Keratinocyte (primary cell): ENCODE measurements around the gene KIAA0040. TPM values are rescaled to one million over a fixed set of nuclear protein-coding genes. Genes with fewer than 3 reads are reported as not detected.

Experiments
- DNase-seq: peaks from one replicate; pipeline ENCODE4 v3.0.0-alpha.2; 2011; ENCODE audit warnings: low read depth, missing footprints, low spot score
- FAIRE-seq: peaks from 2 replicates; lab custom pipeline; 2011; peaks lifted over from hg19 to GRCh38; lab: Jason Lieb, UNC
- H2AFZ ChIP-seq: 2 replicates; pipeline ENCODE4 v1.6.0; 2012; ENCODE audit warnings: low read length, control low read depth, inconsistent platforms; ENCODE audit not compliant: control insufficient read depth
- H3K27ac ChIP-seq: 2 replicates; pipeline ENCODE4 v1.5.1; 2011; ENCODE audit warnings: low read length; ENCODE audit not compliant: control insufficient read depth, insufficient read depth
- H3K27me3 ChIP-seq: 3 replicates; pipeline ENCODE4 v1.6.0; 2011; ENCODE audit warnings: low read length; ENCODE audit not compliant: control insufficient read depth, insufficient read depth; ENCODE audit errors: extremely low read depth
- H3K36me3 ChIP-seq, 2 experiments: 2 replicates in 1 of 2; 3 replicates in 1 of 2; pipeline ENCODE4 v1.5.1; 2011; ENCODE audit warnings: low read length in 2 of 2, mild to moderate bottlenecking in 1 of 2; ENCODE audit not compliant: control insufficient read depth in 2 of 2, insufficient read depth in 2 of 2; ENCODE audit errors: extremely low read depth in 1 of 2
- H3K4me1 ChIP-seq: 3 replicates; pipeline ENCODE4 v1.5.1; 2011; ENCODE audit warnings: low read length; ENCODE audit not compliant: control insufficient read depth, insufficient read depth; ENCODE audit errors: extremely low read depth
- H3K4me2 ChIP-seq: 3 replicates; pipeline ENCODE4 v1.6.0; 2011; ENCODE audit warnings: low read depth, low read length; ENCODE audit not compliant: control insufficient read depth, insufficient read depth; ENCODE audit errors: extremely low read depth
- H3K4me3 ChIP-seq, 3 experiments: fragments of 200-600 bp in 1 of 3; sonication (generic) in 1 of 3; 2 replicates in 2 of 3; 3 replicates in 1 of 3; pipeline ENCODE4 v1.5.1; 2011 to 2016; ENCODE audit warnings: low read length in 3 of 3, mild to moderate bottlenecking in 3 of 3, control low read depth in 2 of 3, inconsistent platforms in 1 of 3, low read depth in 1 of 3, mixed read lengths in 1 of 3, mixed run types in 1 of 3, moderate library complexity in 1 of 3; ENCODE audit not compliant: control insufficient read depth in 2 of 3, insufficient read depth in 2 of 3; ENCODE audit errors: extremely low read depth in 1 of 3
- H3K79me2 ChIP-seq: 2 replicates; pipeline ENCODE4 v1.6.0; 2012; ENCODE audit warnings: low read length; ENCODE audit not compliant: control insufficient read depth, insufficient read depth
- H3K9ac ChIP-seq: 3 replicates; pipeline ENCODE4 v1.6.0; 2011; ENCODE audit warnings: low read length; ENCODE audit not compliant: control insufficient read depth, insufficient read depth; ENCODE audit errors: extremely low read depth
- H3K9me1 ChIP-seq: 3 replicates; pipeline ENCODE4 v1.6.0; 2011; ENCODE audit warnings: low read length; ENCODE audit not compliant: control insufficient read depth, insufficient read depth; ENCODE audit errors: extremely low read depth
- H3K9me3 ChIP-seq: 2 replicates; pipeline ENCODE4 v1.5.1; 2012; ENCODE audit warnings: low read depth, low read length; ENCODE audit not compliant: control insufficient read depth
- H4K20me1 ChIP-seq: 3 replicates; pipeline ENCODE4 v1.6.0; 2011; ENCODE audit warnings: low read length; ENCODE audit not compliant: control insufficient read depth, insufficient read depth; ENCODE audit errors: extremely low read depth
- CTCF ChIP-seq, 3 experiments: IDR thresholded peaks in 1 of 3; conservative IDR thresholded peaks in 1 of 3; optimal IDR thresholded peaks in 1 of 3; 2 replicates in 2 of 3; 3 replicates in 1 of 3; pipeline versions ENCODE3 to v1.5.1; 2011; ENCODE audit warnings: low read length in 3 of 3, mild to moderate bottlenecking in 3 of 3, moderate library complexity in 2 of 3, control low read depth in 1 of 3, inconsistent platforms in 1 of 3; ENCODE audit not compliant: insufficient read depth in 2 of 3; ENCODE audit errors: extremely low read depth in 1 of 3
- EZH2 ChIP-seq: IDR thresholded peaks from one replicate; pipeline ENCODE4 v1.6.1; 2012; ENCODE audit warnings: inconsistent platforms, mild to moderate bottlenecking, low read length, moderate library complexity
- dilution Hi-C: fragments of 300-500 bp; cut with MboI; formaldehyde crosslinking; loops from one replicate; pipeline ENCODE4 v1.7.0; 2020; ENCODE audit warnings: low sequenced_read_pairs; ENCODE audit not compliant: extremely low pct_ligation_motif_present
- polyA plus RNA-seq, 5 experiments: library from polyadenylated mRNA; depleted of rRNA in 3 of 5; stranded (reverse) in 3 of 5; stranded (forward) in 1 of 5; unstranded in 1 of 5; fragments of >200 nt; gene quantifications; 1 replicate in 1 of 5; 2 replicates in 3 of 5; 3 replicates in 1 of 5; pipeline versions ENCODE4 v1.2.1 to v1.2.3, GENCODE V29; 2011 to 2012; ENCODE audit warnings: missing spikeins in 2 of 5, low read depth in 1 of 5, low replicate concordance in 1 of 5

KIAA0040 gene
- polyA plus RNA-seq, 1 donor (not counting 4 experiments of a cell fraction or from before 2014, with no cell fraction given): 57.9 TPM

GRCh38 chr1:175234639-175235038 is 42.1 kb upstream of the KIAA0040 start:
- Histone ChIP-seq H3K36me3 (no peaks in the 10 kb centered on the region), H3K27ac (no peak overlapping the region), H3K4me3 (no peak overlapping the region), H3K4me1 (peaks cover 6% of the 10 kb centered on the region), H3K4me2 (no peak overlapping the region), H3K9ac (no peak overlapping the region), H3K27me3 (no peaks in the 10 kb centered on the region), H3K79me2 (no peaks in the 10 kb centered on the region), H3K9me3 (no peaks in the 10 kb centered on the region), H2AFZ (peak overlapping the region; percentile 86), H3K9me1 (no peaks in the 10 kb centered on the region), H4K20me1 (no peaks in the 10 kb centered on the region)
- TF ChIP-seq EZH2 (no peak), CTCF (optimal IDR thresholded peaks at IDR 0.05 in 1 of 3, IDR thresholded peaks at IDR 0.05 in 1 of 3, conservative IDR thresholded peaks at IDR 0.05 in 1 of 3; ENCODE audit: extremely low read depth in 1 of 3, insufficient read depth in 2 of 3, low read length in 3 of 3) (no peak)
- FAIRE-seq: peak; percentile 5
- no peak for DNase-seq
- dilution Hi-C loops: no loop called here

- H3K27me3 ChIP-seq: no peaks in the 10 kb centered on the region
- dilution Hi-C loops: no loop called here
- TF ChIP-seq CTCF (optimal IDR thresholded peaks at IDR 0.05 in 1 of 3, IDR thresholded peaks at IDR 0.05 in 1 of 3, conservative IDR thresholded peaks at IDR 0.05 in 1 of 3; ENCODE audit: extremely low read depth in 1 of 3, insufficient read depth in 2 of 3, low read length in 3 of 3) (no peak), EZH2 (no peak)
- H4K20me1 ChIP-seq: no peaks in the 10 kb centered on the region
- no peaks in the 10 kb centered on the region for H3K79me2 ChIP-seq
- H3K4me3 ChIP-seq: no peak overlapping the region
- DNase-seq (no peak), FAIRE-seq (no peak)
- H3K27ac ChIP-seq: no peak overlapping the region
- no peak overlapping the region for H2AFZ ChIP-seq
- H3K36me3 ChIP-seq: no peaks in the 10 kb centered on the region
- H3K9me1 ChIP-seq: no peaks in the 10 kb centered on the region
- H3K9me3 ChIP-seq: no peaks in the 10 kb centered on the region
- no peak overlapping the region for H3K4me2 ChIP-seq
- no peak overlapping the region for H3K9ac ChIP-seq
- H3K4me1 ChIP-seq: peaks cover 6% of the 10 kb centered on the region
These were observed 39.8 kb upstream of the KIAA0040 start for GRCh38 chr1:175232335-175232734.
